GM21737 (cell line): ENCODE data around the gene LRRC4B.
"Not testable (repeated sequence)": the region's sequence is repeated elsewhere in the genome, so short reads cannot be mapped to it uniquely, and the experiment has no call there.

ENCODE experiments used
- ATAC-seq: cut with Tn5 transposase; IDR thresholded peaks from one replicate; pipeline ENCODE4 v1.9.1; 2021; ENCODE audit warnings: mild to moderate bottlenecking, moderate library complexity; ENCODE audit not compliant: unreplicated experiment

Gene LRRC4B, protein sequence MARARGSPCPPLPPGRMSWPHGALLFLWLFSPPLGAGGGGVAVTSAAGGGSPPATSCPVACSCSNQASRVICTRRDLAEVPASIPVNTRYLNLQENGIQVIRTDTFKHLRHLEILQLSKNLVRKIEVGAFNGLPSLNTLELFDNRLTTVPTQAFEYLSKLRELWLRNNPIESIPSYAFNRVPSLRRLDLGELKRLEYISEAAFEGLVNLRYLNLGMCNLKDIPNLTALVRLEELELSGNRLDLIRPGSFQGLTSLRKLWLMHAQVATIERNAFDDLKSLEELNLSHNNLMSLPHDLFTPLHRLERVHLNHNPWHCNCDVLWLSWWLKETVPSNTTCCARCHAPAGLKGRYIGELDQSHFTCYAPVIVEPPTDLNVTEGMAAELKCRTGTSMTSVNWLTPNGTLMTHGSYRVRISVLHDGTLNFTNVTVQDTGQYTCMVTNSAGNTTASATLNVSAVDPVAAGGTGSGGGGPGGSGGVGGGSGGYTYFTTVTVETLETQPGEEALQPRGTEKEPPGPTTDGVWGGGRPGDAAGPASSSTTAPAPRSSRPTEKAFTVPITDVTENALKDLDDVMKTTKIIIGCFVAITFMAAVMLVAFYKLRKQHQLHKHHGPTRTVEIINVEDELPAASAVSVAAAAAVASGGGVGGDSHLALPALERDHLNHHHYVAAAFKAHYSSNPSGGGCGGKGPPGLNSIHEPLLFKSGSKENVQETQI

DNA sequence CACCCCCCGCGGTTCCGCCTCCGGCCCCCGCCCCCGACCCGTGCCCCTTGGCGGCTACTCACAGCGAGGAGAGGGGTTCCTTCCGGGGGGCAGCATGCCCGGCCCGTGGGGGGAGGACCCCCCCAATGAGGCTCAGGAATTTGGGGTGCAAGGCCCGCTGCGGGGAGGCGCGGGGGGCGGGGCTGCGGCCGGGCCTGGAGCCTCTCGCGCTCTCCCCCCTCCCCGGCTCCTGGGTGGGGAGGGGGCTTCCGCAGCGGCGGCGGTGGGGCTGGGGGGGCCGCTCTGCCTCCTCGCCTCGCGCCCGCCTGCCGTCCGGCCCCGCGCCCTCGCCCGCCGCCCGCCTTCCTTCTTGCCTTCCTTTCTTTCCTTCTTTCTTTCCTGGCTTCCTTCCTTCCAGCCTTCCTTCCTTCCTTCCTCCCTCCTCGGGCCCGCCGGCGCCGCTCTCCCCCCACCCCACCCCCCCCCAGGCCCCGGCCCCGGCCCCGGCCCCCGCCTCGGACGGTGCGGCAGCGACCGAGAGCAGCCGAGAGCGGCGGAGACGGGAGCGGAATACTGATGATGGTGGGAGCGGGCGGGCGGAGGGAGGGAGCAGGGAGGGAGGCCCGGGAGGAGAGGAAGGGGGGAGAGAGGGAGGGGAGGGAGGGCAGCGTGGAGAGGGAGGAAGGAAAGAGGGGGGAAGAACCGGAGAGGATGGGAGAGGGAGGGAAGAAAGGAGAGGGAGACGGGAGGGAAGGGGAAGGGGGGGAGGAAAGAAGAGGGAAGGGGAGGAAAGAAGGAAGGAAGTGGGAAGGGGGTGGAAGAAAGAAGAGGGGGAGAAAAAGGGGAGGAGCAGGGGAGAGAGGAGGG lies at the start of gene LRRC4B:
LRRC4B (minus strand) TSS at position 554 of the 846 bp plus-strand sequence. CDS start 19,597 bp downstream, outside the sequence.
- no peak for ATAC-seq

DNA sequence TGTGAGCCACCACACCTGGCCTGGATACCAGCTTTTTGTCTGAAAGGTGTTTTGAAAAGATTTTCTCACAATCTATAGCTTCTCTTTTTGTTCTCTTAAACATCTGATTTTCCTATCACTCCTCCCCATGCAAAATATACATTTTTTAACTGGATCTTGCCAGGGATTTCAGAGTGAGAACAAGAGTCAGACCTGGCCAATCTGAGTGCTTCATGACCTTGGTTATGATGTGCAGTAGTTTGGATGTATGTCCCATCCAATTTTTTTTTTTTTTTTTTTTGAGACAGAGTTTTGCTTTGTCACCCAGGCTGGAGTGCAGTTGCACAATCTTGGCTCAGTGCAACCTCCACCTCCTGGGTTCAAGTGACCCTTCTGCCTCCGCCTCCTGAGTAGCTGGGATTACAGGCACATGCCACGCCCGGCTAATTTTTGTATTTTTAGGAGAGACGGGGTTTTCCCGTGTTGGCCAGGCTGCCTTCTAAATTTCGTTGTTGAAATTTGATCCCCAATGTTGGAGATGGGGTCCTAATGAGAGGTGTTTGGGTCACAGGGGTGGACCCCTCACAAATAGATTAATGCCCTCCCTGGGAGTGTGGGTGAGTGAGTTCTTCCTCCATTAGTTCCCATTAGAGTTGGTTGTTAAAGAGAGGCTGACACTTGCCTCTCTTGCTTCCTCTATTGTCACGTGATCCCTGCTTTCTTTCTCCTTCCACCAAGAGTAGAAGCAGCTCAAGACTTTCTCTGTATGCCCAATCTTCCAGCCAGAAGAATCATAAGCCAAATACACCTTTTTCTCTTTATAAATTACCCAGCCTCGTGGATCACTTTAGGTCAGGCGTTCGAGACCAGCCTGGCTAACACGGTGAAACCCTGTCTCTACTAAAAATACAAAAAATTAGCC lies 44.5 kb upstream of the LRRC4B start:
- ATAC-seq: not testable (repeated sequence)

DNA sequence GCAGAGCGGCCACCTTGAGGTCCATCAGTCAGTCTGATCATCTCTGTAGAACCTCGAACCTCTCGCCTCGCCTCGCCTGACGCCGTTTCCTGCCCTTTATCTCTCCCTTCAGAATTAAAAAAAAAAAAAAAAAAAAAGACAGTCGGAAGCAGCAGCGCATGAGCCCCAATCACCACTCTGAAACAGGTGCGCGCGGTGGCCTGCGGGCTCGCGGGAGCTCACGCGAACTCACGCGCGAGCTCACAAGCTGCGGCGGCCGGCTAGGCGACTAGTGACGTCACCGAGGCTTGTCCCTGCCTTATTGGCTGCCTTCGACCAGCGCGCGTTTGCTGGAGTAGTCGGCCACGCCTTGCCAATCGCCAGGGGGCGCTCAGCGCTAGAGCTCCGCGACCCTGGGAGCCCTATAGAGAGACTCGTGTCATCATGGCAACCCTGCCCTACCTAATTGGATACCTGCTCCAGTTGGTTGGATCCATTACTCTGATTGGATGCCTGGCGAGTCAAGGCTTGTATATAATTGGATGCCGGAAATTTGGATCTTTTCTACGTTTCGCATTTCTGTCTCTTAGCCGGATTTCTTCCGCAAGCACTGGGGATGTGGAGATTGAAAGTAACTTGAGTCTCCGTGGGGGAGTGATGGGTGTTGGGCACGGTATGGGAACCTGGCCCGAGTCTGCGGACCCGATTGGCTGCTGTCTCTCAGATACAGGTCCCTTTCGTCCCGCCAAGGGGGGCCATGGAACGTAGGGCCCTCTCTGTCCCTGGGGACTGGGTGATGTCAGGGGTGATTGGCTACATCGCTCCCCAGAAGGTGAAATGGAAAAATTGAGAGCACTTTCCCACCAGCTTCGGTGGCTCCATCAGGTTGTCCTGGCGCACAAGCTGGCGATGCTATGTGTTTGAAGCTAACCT lies 39.9 kb upstream of the LRRC4B start:
- ATAC-seq: no peak

DNA sequence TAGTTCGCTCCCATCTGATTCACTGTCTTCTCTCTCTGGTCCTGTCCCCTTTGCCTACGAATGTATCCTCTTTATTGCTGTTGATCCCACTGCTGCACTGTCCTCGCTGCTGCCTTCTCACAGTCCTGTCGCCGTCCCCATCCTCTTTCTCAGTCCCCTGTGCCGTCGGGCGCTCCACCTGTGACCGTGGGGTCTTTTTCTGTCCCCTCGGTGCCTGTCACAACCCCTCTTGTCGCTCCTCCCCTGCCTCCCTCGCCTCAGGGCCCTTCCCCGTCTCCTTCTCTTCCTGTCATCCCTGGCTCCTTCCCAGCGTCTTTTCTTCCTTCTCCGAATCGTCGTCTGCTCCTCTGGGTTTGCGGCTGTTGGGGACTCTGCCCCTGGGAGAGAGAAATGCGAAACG lies 39.2 kb upstream of the LRRC4B start:
- no peak for ATAC-seq

DNA sequence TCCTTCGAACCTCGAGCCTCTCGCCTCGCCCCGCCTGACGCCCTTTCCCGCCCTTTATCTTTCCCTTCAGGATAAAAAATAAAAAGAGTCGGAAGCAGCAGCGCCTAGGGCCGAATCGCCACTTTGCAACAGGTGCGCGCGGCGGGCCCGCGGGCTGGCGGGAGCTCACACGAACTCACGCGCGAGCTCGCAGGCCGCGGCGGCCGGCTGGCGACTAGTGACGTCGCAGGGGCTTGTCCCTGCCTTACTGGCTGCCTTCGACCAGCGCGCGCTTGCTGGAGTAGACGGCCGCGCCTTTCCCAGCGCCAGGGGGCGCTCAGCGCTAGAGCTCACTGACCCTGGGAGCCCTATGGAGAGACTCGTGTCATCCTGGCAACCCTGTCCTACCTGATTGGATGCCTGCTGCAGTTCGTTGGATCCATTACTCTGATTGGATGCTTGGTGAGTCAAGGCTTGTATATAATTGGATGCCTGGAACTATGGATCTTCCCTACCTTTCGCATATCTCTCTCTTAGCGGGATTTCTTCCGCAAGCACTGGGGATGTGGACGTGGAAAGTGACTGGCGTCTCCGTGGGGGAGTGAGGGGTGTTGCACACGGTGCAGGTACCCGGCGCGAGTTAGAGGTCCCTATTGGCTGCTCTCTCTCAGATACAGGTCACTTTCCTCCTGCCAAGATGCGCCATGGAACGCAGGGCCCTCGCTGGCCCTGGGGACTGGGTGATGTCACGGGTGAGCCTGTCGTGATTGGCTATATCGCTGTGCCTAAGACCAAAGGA lies 38.0 kb upstream of the LRRC4B start:
- ATAC-seq: not testable (repeated sequence)

DNA sequence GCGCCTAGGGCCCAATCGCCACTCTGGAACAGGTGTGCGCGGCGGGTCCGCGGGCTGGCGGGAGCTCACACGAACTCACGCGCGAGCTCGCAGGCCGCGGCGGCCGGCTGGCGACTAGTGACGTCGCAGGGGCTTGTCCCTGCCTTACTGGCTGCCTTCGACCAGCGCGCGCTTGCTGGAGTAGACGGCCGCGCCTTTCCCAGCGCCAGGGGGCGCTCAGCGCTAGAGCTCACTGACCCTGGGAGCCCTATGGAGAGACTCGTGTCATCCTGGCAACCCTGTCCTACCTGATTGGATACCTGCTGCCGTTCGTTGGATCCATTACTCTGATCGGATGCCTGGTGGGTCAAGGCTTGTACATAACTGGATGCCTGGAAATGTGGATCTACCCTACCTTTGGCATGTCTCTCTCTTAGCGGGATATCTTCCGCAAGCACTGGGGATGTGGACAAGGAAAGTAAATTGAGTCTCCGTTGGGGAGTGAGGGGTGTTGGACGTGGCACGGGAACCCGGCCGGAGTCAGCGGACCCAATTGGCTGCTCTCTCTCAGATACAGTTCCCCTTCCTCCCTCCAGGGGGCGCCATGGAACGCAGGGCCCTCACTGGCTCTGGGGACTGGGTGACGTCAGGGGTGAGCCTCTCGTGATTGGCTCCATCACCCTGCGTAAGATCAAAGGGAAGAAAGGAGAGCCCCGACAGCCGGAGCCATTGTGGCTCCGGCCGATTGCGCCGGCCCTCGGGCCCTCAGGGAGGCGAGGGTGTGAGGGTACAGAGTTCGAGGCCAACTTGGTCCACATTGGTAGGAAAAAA lies 36.2 kb upstream of the LRRC4B start:
- not testable (repeated sequence) for ATAC-seq

DNA sequence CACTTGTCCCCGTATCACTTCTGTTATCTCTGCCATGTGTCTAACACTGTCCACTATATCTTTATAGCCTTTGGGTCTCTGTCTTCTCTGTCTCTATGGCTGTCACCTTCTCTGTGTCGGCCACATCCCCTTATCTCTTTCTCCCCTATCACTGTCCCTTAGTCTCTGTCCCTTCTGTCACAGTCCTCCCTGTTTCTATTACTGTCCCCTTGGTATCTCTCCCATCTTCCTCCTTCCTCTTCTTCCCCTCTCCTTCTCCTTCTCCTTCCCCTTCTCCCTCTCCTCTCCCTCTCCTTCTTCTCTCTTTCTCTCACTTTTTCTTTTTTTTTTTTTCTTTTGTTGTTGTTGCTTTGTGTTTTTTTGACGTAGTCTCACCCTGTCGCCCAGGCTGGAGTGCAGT lies 34.7 kb upstream of the LRRC4B start:
- ATAC-seq: no peak

DNA sequence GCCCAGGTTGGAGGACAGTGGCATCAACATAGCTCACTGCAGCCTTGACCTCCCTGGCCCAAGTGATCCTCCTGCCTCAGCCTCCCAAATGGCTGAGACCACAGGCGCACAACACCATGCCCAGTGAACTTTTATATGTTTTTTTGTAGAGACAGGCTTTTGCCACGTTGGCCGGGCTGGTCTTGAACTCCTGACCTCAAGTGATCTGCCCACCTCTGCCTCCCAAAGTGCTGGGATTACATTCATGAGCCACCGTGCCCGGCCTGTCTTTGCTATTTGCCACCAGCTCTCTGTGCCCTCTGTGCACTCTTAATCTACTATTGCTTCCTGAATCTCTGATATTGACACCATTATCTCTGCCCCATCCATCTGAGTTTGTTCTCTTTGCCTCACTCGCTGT lies 34.3 kb upstream of the LRRC4B start:
- no peak for ATAC-seq

DNA sequence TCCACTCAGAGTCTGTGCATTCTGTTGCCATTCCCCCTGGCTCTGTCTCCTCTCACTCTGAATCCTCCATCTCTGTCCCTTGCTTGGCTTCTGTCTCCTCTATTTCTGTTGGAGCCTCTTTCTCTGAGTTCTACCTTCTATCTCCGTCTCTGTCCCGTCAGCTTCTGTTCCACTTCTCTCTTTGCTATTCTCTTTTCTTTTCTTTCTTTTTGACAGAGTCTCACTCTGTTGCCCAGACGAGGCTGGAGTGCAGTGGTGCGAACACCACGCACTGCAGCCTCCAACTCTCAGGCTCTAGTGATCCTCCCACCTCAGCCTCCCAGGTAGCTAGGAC lies 33.8 kb upstream of the LRRC4B start:
- no peak for ATAC-seq

DNA sequence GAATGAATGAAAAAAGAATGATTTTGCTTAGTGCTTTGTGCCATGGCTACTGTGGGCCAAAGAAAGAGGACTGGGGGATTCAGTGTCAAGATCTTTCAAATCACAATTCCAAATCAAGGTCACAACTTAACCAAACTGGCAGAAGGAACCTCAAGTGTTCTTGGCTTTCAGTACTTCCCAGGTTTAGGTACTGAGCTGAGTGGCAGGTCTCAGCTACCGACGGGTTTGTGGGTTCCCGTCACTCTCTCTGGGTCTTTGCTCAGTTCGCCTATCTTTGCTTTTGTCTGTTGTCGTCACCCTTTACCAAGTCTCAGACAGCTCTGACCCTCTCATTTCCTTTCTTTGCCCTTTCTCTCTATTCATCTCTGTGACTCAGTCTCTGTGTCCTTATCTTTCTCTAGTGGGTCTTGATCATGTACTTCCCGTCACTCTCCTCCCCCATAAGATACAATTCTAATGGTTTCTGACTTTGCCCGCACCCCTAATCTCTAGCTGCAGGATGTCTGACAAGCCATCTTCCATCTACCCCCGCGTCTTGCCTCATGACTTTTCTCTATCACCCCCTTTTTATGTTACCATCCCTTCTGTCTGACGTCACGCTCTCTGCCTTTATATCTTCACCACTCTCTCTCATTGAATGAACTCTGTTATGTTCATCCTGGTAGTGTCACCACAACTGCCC lies 33.3 kb upstream of the LRRC4B start:
- no peak for ATAC-seq

DNA sequence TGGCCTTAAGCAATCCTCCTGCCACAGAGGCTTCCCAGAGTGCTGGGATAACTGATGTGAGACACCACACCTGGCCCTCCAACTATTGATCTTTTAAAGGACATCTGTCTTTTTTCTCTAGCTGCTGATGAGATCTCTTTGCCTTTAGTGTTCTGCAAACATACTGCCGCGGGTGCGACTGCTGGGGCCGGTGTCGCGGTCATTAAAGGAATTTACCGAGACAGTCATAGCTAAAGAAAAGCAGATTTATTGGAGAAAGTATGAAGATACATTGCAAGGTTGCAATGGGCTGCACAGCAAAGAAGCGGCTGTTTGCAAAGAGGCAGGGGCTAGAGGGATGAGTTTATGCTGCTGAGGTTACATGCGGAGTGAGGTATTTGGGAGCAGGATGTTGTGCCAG lies 31.2 kb upstream of the LRRC4B start:
- ATAC-seq: no peak

DNA sequence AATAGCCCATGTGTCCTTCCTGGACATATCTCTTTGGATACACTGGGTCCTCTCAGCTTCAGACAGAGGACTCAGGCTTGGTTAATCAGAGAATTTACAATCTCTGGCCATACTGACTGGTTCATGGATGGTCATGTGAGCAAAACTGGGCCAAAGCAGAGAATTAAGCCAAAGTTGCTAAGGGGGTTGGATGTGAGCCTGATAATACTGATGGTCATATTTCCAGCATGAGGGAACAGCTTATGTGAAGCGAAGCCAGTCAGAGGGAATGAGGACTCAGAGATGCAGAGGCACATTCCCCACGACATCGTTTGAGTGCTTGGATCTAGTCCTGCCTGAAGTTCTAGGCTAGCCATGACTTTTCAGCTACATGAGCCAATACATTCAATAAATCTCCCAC lies 22.0 kb upstream of the LRRC4B start:
- no peak for ATAC-seq

DNA sequence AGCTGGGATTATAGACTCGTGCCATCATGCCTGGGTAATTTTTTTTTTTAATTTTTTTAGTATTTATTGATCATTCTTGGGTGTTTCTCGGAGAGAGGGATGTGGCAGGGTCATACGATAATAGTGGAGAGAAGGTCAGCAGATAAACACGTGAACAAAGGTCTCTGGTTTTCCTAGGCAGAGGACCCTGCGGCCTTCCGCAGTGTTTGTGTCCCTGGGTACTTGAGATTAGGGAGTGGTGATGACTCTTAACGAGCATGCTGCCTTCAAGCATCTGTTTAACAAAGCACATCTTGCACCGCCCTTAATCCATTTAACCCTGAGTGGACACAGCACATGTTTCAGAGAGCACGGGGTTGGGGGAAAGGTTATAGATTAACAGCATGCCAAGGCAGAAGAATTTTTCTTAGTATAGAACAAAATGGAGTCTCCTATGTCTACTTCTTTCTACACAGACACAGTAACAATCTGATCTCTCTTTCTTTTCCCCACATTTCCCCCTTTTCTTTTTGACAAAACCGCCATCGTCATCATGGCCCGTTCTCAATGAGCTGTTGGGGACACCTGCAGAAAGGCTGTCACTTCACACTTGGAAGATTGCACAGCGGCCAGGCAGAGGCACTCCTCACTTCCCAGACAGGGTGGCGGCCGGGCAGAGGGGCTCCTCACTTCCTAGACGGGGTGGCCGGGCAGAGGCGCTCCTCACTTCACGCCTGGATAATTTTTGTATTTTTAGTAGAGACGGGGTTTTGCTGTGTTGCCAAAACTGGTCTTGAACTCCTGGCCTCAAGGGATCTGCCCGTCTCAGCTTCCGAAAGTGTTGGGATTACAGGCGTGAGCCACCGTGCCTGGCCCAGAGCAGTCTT lies 13.8 kb upstream of the LRRC4B start:
- not testable (repeated sequence) for ATAC-seq

DNA sequence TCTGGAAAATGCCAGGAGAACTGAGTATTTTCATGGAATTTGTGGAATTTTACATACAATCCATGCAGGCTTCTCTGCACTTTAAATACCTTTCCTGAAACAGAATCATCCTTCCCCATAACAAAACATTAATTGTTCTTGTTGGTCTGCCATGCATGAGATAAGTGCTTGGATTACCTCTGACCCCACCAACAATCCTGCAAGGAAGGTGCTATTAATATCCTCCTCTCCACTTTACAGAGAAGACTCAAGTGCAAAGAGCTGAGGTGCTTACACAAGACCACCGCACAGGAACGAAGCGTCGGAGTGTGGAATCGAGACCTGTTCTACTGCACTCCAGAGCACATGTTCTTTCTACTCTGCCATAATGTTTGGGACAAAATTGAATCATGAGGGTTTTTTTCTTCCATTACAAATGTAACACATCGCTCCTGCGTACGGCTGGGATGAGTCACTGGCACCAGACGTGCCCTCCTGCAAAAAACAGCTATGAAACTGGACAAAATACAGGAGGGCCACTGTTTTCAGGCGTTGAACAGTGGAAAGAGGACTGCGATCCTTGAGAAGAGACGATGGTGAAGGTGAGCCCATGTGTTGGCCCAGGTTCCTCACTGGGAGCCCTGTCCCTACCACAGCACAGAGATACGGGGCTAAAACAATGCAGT lies 12.9 kb upstream of the LRRC4B start:
- no peak for ATAC-seq

DNA sequence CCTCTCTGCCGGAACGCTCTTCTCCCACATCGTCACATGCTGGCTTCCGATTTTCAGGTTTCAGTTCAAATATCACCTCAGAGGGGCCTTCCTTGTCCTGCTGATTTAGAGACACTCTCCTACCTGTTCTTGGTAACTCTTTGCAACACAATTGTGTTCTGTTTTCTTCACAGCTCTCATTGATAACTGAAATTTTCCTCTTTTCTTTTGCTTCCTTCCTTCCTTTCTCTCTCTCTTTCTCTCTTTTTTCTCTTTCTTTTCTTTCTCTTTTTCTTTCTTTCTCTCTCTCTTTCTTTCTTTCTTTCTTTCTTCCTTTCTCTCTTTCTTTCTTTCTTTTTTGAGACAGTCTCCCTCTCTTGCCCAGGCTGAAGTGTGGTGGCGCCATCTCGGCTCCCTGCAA lies 12.0 kb upstream of the LRRC4B start:
- no peak for ATAC-seq

DNA sequence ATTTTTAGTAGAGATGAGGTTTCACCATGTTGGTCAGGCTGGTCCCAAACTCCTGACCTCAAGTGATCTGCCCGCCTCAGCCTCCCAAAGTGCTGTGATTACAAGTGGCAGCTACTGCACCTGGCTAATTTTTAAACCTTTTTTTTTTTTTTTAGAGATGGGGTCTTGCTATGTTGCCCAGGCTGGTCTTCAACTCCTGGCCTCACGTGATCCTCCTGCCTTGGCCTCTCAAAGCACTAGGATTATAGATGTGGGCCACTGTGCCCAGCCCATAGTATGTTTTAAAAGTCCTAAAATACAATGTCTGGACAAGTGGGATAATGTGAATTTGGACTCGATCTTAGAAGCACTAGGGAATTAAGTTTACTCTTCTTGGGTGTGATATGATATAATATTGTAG lies 8.5 kb upstream of the LRRC4B start:
- ATAC-seq: not testable (repeated sequence)
